RKO (cell line): ENCODE data around the gene ADAT3.

Source experiments
- DNase-seq: peaks from one replicate; pipeline ENCODE4 v3.0.0-alpha.2; 2016; ENCODE audit warnings: low spot score

ADAT3 gene

GRCh38 chr19:1905110-1905862 is at the start of gene ADAT3, which contains the start of gene SCAMP4:
Gene ADAT3 (plus strand): TSS chr19:1905399. CDS start chr19:1912048, 6,649 bp downstream.
Gene SCAMP4 (plus strand): TSS chr19:1905399. CDS start chr19:1915020, 9,621 bp downstream.
- peak; percentile 99 for DNase-seq

- DNase-seq, result no peak
Observed at GRCh38 chr19:1855828-1856255, 49.4 kb upstream of the ADAT3 start.

- no peak for DNase-seq
Observed at GRCh38 chr19:1856345-1856697, 48.9 kb upstream of the ADAT3 start.

- peak; percentile 84 for DNase-seq
Observed at GRCh38 chr19:1856698-1857603, 48.2 kb upstream of the ADAT3 start.

- no peak for DNase-seq
Observed at GRCh38 chr19:1857648-1858326, 47.4 kb upstream of the ADAT3 start.

- DNase-seq, result no peak
Observed at GRCh38 chr19:1858412-1859081, 46.7 kb upstream of the ADAT3 start.

- DNase-seq, result no peak
Observed at GRCh38 chr19:1859331-1859781, 45.8 kb upstream of the ADAT3 start.

- DNase-seq, result peak; percentile 69
Observed at GRCh38 chr19:1860042-1860775, 45.0 kb upstream of the ADAT3 start.

GRCh38 chr19:1860821-1861598 is 44.2 kb upstream of the ADAT3 start:
- DNase-seq, result no peak

- no peak for DNase-seq
Observed at GRCh38 chr19:1861599-1862031, 43.6 kb upstream of the ADAT3 start.

- no peak for DNase-seq
Observed at GRCh38 chr19:1862068-1862423, 43.2 kb upstream of the ADAT3 start.

GRCh38 chr19:1862424-1863327 is 42.5 kb upstream of the ADAT3 start:
- peak; percentile 55 for DNase-seq

GRCh38 chr19:1863328-1863637 is 41.9 kb upstream of the ADAT3 start, which contains the start of gene KLF16:
Gene KLF16 (minus strand): TSS chr19:1863579. CDS start chr19:1863497, 82 bp downstream.
- no peak for DNase-seq

- DNase-seq, result peak; percentile 92
Observed at GRCh38 chr19:1863638-1864479, 41.3 kb upstream of the ADAT3 start.

- peak; percentile 78 for DNase-seq
Observed at GRCh38 chr19:1864480-1865171, 40.6 kb upstream of the ADAT3 start.

GRCh38 chr19:1865172-1866010 is 39.8 kb upstream of the ADAT3 start:
- DNase-seq, result no peak
